ENCODE measurements around the gene FNBP1.

DNA sequence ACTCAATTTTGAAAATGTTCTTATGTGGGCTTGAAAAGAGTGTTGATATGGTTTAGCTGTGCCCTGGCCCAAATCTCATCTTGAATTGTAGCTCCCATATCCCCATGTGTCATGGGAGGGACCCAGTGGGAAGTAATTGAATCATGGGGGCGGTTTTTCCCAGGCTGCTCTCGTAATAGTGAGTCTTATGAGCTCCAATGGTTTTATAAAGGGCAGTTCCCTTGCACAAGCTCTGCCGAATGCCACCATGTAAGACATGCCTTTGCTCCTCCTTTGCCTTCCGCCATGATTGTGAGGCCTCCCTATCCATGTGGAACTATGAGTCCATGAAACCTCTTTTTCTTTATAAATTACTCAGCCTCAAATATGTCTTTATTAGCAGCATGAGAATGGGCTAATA, 136.7 kb downstream of the FNBP1 start:
- TF ChIP-seq, protein P1, sequence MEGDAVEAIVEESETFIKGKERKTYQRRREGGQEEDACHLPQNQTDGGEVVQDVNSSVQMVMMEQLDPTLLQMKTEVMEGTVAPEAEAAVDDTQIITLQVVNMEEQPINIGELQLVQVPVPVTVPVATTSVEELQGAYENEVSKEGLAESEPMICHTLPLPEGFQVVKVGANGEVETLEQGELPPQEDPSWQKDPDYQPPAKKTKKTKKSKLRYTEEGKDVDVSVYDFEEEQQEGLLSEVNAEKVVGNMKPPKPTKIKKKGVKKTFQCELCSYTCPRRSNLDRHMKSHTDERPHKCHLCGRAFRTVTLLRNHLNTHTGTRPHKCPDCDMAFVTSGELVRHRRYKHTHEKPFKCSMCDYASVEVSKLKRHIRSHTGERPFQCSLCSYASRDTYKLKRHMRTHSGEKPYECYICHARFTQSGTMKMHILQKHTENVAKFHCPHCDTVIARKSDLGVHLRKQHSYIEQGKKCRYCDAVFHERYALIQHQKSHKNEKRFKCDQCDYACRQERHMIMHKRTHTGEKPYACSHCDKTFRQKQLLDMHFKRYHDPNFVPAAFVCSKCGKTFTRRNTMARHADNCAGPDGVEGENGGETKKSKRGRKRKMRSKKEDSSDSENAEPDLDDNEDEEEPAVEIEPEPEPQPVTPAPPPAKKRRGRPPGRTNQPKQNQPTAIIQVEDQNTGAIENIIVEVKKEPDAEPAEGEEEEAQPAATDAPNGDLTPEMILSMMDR (IDR thresholded peaks at IDR 0.05), result no peak
- TF ChIP-seq POLR2A (IDR thresholded peaks at IDR 0.05), result no peak
- TF ChIP-seq POLR2AphosphoS5 (IDR thresholded peaks at IDR 0.05; ENCODE audit: insufficient read depth in 1 of 2, low read depth in 1 of 2), result no peak

Measured in vagina (tissue), 2 donors.